EH (cell line): ENCODE measurements around the gene PUSL1.

ENCODE experiments used
- DNase-seq: peaks from one replicate; pipeline ENCODE4 v3.0.0-alpha.2; 2015; ENCODE audit warnings: low read depth

PUSL1 gene

GRCh38 chr1:1307923-1308755 lies at the start of gene PUSL1, which contains the start of gene ACAP3:
PUSL1 (plus strand) TSS chr1:1308597; CDS start chr1:1308644, 47 bp downstream.
ACAP3 (minus strand) TSS chr1:1307930; CDS start chr1:1307815, 115 bp downstream.
- DNase-seq, result peak; percentile 91

- DNase-seq, result no peak
Measured at GRCh38 chr1:1259119-1259488, 49.3 kb upstream of the PUSL1 start.

GRCh38 chr1:1259540-1259939 lies 48.9 kb upstream of the PUSL1 start:
- DNase-seq, result no peak

- DNase-seq, result no peak
Measured at GRCh38 chr1:1259951-1260600, 48.3 kb upstream of the PUSL1 start.

GRCh38 chr1:1260843-1261560 lies 47.4 kb upstream of the PUSL1 start:
- no peak for DNase-seq

- DNase-seq, result no peak
Measured at GRCh38 chr1:1262071-1262470, 46.3 kb upstream of the PUSL1 start.

- no peak for DNase-seq
Measured at GRCh38 chr1:1262758-1263157, 45.6 kb upstream of the PUSL1 start.

- DNase-seq, result no peak
Measured at GRCh38 chr1:1264026-1264425, 44.4 kb upstream of the PUSL1 start.

GRCh38 chr1:1264868-1265272 lies 43.5 kb upstream of the PUSL1 start:
- DNase-seq, result peak; percentile 100

GRCh38 chr1:1267488-1268283 lies 40.7 kb upstream of the PUSL1 start:
- no peak for DNase-seq

GRCh38 chr1:1268284-1268682 lies 40.1 kb upstream of the PUSL1 start:
- no peak for DNase-seq

GRCh38 chr1:1270813-1271212 lies 37.6 kb upstream of the PUSL1 start:
- peak; percentile 18 for DNase-seq

GRCh38 chr1:1272341-1273208 lies 35.8 kb upstream of the PUSL1 start:
- DNase-seq, result no peak

GRCh38 chr1:1273209-1273511 lies 35.2 kb upstream of the PUSL1 start:
- DNase-seq, result peak; percentile 19

- DNase-seq, result peak; percentile 90
Measured at GRCh38 chr1:1273512-1274298, 34.7 kb upstream of the PUSL1 start, which contains the start of gene UBE2J2. UBE2J2 (minus strand) TSS chr1:1273854; CDS start chr1:1267992, 5,862 bp downstream.

- DNase-seq, result no peak
Measured at GRCh38 chr1:1274299-1274930, 34.0 kb upstream of the PUSL1 start.

GRCh38 chr1:1274931-1275431 lies 33.4 kb upstream of the PUSL1 start:
- no peak for DNase-seq

- no peak for DNase-seq
Measured at GRCh38 chr1:1275836-1276235, 32.6 kb upstream of the PUSL1 start.

- no peak for DNase-seq
Measured at GRCh38 chr1:1278620-1279019, 29.8 kb upstream of the PUSL1 start.

GRCh38 chr1:1279028-1279427 lies 29.4 kb upstream of the PUSL1 start:
- DNase-seq, result no peak
